SK-N-SH (cell line): ENCODE measurements around the gene SALL3. TPM values are rescaled to one million over a fixed set of nuclear protein-coding genes. Genes with fewer than 3 reads are reported as not detected.

Source experiments
- CTCF ChIA-PET: fragments of 300-600, 350-600 bp; formaldehyde crosslinking; extraction: SDS; loops from one replicate; lab custom pipeline; 2021; lab: Yijun Ruan, JAX
- POLR2A ChIA-PET: fragments of 350-600 bp; sonication (Branson Sonifier 250); formaldehyde crosslinking; extraction: SDS; loops from one replicate; lab custom pipeline; 2020; ENCODE audit warnings: antibody characterized with exemption, inconsistent platforms; lab: Yijun Ruan, JAX
- DNase-seq: peaks from one replicate; pipeline ENCODE4 v3.0.0; 2012
- H2AFZ ChIP-seq: fragments of 200-600 bp; sonication (generic); 2 replicates; pipeline ENCODE4 v1.8.1; 2016; ENCODE audit warnings: antibody characterized with exemption, mild to moderate bottlenecking, low read depth
- H3F3A ChIP-seq: fragments of 200-600 bp; sonication (generic); replicated peaks from 2 replicates; pipeline ENCODE3; 2016; ENCODE audit warnings: antibody characterized with exemption, mild to moderate bottlenecking; ENCODE audit not compliant: insufficient read depth
- H3K27ac ChIP-seq, 2 experiments: fragments of 200-500 bp in 1 of 2; fragments of 200-600 bp in 1 of 2; sonication (Bioruptor generic) in 1 of 2; sonication (generic), shearing (Covaris generic) in 1 of 2; 2 replicates each; pipeline versions ENCODE4 v1.5.1 to v1.6.1; 2014 to 2016; ENCODE audit warnings: low read depth in 2 of 2, inconsistent platforms in 1 of 2, low read length in 1 of 2, mild to moderate bottlenecking in 1 of 2, mixed read lengths in 1 of 2
- H3K27me3 ChIP-seq: fragments of 200-600 bp; sonication (generic), shearing (Covaris generic); 2 replicates; pipeline ENCODE4 v1.6.1; 2016; ENCODE audit warnings: mixed run types; ENCODE audit not compliant: insufficient read depth
- H3K36me3 ChIP-seq, 2 experiments: fragments of 200-500 bp in 1 of 2; fragments of 200-600 bp in 1 of 2; sonication (Bioruptor generic) in 1 of 2; sonication (generic) in 1 of 2; replicated peaks in 1 of 2; 2 replicates each; pipeline versions ENCODE3 to v1.5.1; 2014 to 2016; ENCODE audit warnings: low read length in 1 of 2, mild to moderate bottlenecking in 1 of 2; ENCODE audit not compliant: insufficient read depth in 2 of 2, control insufficient read depth in 1 of 2
- H3K4me1 ChIP-seq, 2 experiments: fragments of 200-500 bp in 1 of 2; fragments of 200-600 bp in 1 of 2; sonication (Bioruptor generic) in 1 of 2; sonication (generic), shearing (Covaris generic) in 1 of 2; 2 replicates each; pipeline versions ENCODE4 v1.5.1 to v1.6.1; 2014 to 2016; ENCODE audit warnings: low read depth in 1 of 2, low read length in 1 of 2, mixed run types in 1 of 2; ENCODE audit not compliant: insufficient read depth in 2 of 2, control insufficient read depth in 1 of 2
- H3K4me2 ChIP-seq: fragments of 200-600 bp; sonication (generic), shearing (Covaris generic); 2 replicates; pipeline ENCODE4 v1.6.1; 2017; ENCODE audit warnings: mixed run types
- H3K4me3 ChIP-seq, 2 experiments: fragments of 200-500 bp in 1 of 2; fragments of 200-600 bp in 1 of 2; sonication (Bioruptor generic) in 1 of 2; sonication (generic), shearing (Covaris generic) in 1 of 2; 2 replicates each; pipeline versions ENCODE4 v1.5.1 to v1.8.1; 2014 to 2016; ENCODE audit warnings: low read depth in 2 of 2, inconsistent platforms in 1 of 2, low read length in 1 of 2, mild to moderate bottlenecking in 1 of 2, mixed read lengths in 1 of 2, moderate library complexity in 1 of 2
- H3K79me2 ChIP-seq: fragments of 200-600 bp; sonication (generic); 2 replicates; pipeline ENCODE4 v1.8.1; 2017; ENCODE audit warnings: mild to moderate bottlenecking; ENCODE audit not compliant: insufficient read depth
- H3K9ac ChIP-seq: fragments of 200-600 bp; sonication (generic); 2 replicates; pipeline ENCODE4 v1.6.1; 2017; ENCODE audit warnings: mixed run types
- H3K9me2 ChIP-seq: fragments of 200-600 bp; sonication (generic); 2 replicates; pipeline ENCODE4 v1.6.1; 2017; ENCODE audit warnings: mixed run types
- H3K9me3 ChIP-seq: fragments of 200-600 bp; sonication (generic); 2 replicates; pipeline ENCODE4 v1.6.1; 2017; ENCODE audit warnings: mixed run types, mild to moderate bottlenecking, moderate library complexity
- H4K20me1 ChIP-seq: fragments of 200-600 bp; sonication (generic); 2 replicates; pipeline ENCODE4 v1.6.1; 2017; ENCODE audit warnings: mild to moderate bottlenecking, mixed run types; ENCODE audit not compliant: insufficient read depth
- ELF1 ChIP-seq: IDR thresholded peaks from 2 replicates; pipeline ENCODE4 v1.4.0; 2012
- EP300 ChIP-seq, 2 experiments: IDR thresholded peaks; 2 replicates each; pipeline versions ENCODE4 v1.4.0 to v1.6.1; 2012; ENCODE audit warnings: borderline replicate concordance in 1 of 2, low read depth in 1 of 2, low read length in 1 of 2
- FOXJ3 ChIP-seq: sonication (generic); formaldehyde crosslinking; IDR thresholded peaks from 2 replicates; pipeline ENCODE4 v1.5.1; 2020; ENCODE audit warnings: mild to moderate bottlenecking, missing genetic modification reagents
- FOXM1 ChIP-seq: IDR thresholded peaks from 2 replicates; pipeline ENCODE4 v1.4.0; 2012; ENCODE audit warnings: low read depth, mild to moderate bottlenecking
- GATA2 ChIP-seq: sonication (generic); formaldehyde crosslinking; IDR thresholded peaks from 2 replicates; pipeline ENCODE4 v1.5.0; 2020; ENCODE audit warnings: mild to moderate bottlenecking, missing genetic modification reagents
- MEF2A ChIP-seq: IDR thresholded peaks from 2 replicates; pipeline ENCODE4 v1.4.0; 2012; ENCODE audit warnings: low read depth, borderline replicate concordance
- NFIC ChIP-seq: IDR thresholded peaks from 2 replicates; pipeline ENCODE4 v1.4.0; 2012; ENCODE audit warnings: borderline replicate concordance
- NRF1 ChIP-seq: IDR thresholded peaks from 2 replicates; pipeline ENCODE4 v1.6.1; 2012; ENCODE audit warnings: low read depth, mild to moderate bottlenecking, low read length
- PBX3 ChIP-seq: IDR thresholded peaks from 2 replicates; pipeline ENCODE4; 2012
- RCOR1 ChIP-seq: fragments of 150-350 bp; IDR thresholded peaks from 2 replicates; pipeline ENCODE4 v1.6.1; 2017; ENCODE audit warnings: antibody characterized with exemption, low read length
- RXRA ChIP-seq: IDR thresholded peaks from 2 replicates; pipeline ENCODE4 v1.4.0; 2012; ENCODE audit warnings: low read depth, mild to moderate bottlenecking, borderline replicate concordance
- SMC3 ChIP-seq: IDR thresholded peaks from 2 replicates; pipeline ENCODE4 v1.6.1; 2012; ENCODE audit warnings: low read depth, low read length, improper control_type of control experiment
- USF2 ChIP-seq: fragments of 150-350 bp; IDR thresholded peaks from 2 replicates; pipeline ENCODE4 v1.6.1; 2017; ENCODE audit warnings: antibody characterized with exemption, low read length, low read depth, borderline replicate concordance
- YY1 ChIP-seq: IDR thresholded peaks from 2 replicates; pipeline ENCODE4 v1.4.0; 2012; ENCODE audit warnings: low read depth, mild to moderate bottlenecking
- ZBTB33 ChIP-seq: IDR thresholded peaks from 2 replicates; pipeline ENCODE4 v1.4.0; 2012; ENCODE audit warnings: low read depth, borderline replicate concordance
- WGBS: methylation state at CpG from one replicate; pipeline ENCODE4 v1.1.6; 2017; ENCODE audit warnings: low lambda C conversion rate; 5-methylcytosine and 5-hydroxymethylcytosine counted together
- polyA plus RNA-seq, 3 experiments: library from polyadenylated mRNA; depleted of rRNA; stranded (reverse); fragments of >200 nt; gene quantifications; 2 replicates each; pipeline ENCODE4 v1.2.3, GENCODE V29; 2012
- TF ChIP-seq, protein P1 (sequence below): fragments of 150-350 bp; IDR thresholded peaks from 2 replicates; pipeline ENCODE4 v1.6.1; 2016; ENCODE audit warnings: mild to moderate bottlenecking, low read depth, low read length

SALL3 gene
- polyA plus RNA-seq (2012; rRNA removed), result not detected in 2 replicates
- not detected in 2 replicates for polyA plus RNA-seq (2012; cell fraction: cytosol; rRNA removed)
- polyA plus RNA-seq (2012; cell fraction: nucleus; rRNA removed), result not detected in 2 replicates

GRCh38 chr18:78979730-78980278 lies at the start of gene SALL3:
SALL3 (plus strand) TSS chr18:78979818; CDS start chr18:78980275, 457 bp downstream.
- H4K20me1 ChIP-seq, result no peaks in the 10 kb centered on the region
- H3K27me3 ChIP-seq, result peaks cover 75% of the 10 kb centered on the region
- CTCF ChIA-PET, result no interaction called here
- no peaks in the 10 kb centered on the region for H3K4me1 ChIP-seq
- H3K36me3 ChIP-seq, result no peaks in the 10 kb centered on the region
- no peaks in the 10 kb centered on the region for H3K79me2 ChIP-seq
- H3K9ac ChIP-seq, result no peak within 1 kb of the TSS
- H3K4me3 ChIP-seq, result no peak within 1 kb of the TSS
- no CpG with 5 or more reads among the region's 102 CpGs for WGBS
- DNase-seq, result peak; percentile 50
- no peak within 1 kb of the TSS for H3K27ac ChIP-seq
- H3K9me2 ChIP-seq, result no peaks in the 10 kb centered on the region
- POLR2A ChIA-PET, result no interaction called here
- H3K9me3 ChIP-seq, result no peaks in the 10 kb centered on the region
- no peak within 1 kb of the TSS for H2AFZ ChIP-seq
- no peaks in the 10 kb centered on the region for H3F3A ChIP-seq
- no peak within 1 kb of the TSS for H3K4me2 ChIP-seq
- TF ChIP-seq NRF1, result no peak
- no peak for TF ChIP-seq ELF1
- no peak for TF ChIP-seq USF2
- TF ChIP-seq SMC3, result no peak
- TF ChIP-seq PBX3, result no peak
- TF ChIP-seq EP300 (IDR thresholded peaks at IDR 0.05; ENCODE audit: borderline replicate concordance in 1 of 2, low read depth in 1 of 2, low read length in 1 of 2), result no peak
- TF ChIP-seq YY1, result no peak
- TF ChIP-seq, protein P1, sequence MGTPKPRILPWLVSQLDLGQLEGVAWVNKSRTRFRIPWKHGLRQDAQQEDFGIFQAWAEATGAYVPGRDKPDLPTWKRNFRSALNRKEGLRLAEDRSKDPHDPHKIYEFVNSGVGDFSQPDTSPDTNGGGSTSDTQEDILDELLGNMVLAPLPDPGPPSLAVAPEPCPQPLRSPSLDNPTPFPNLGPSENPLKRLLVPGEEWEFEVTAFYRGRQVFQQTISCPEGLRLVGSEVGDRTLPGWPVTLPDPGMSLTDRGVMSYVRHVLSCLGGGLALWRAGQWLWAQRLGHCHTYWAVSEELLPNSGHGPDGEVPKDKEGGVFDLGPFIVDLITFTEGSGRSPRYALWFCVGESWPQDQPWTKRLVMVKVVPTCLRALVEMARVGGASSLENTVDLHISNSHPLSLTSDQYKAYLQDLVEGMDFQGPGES, result no peak
- TF ChIP-seq MEF2A, result no peak
- TF ChIP-seq RCOR1, result no peak
- no peak for TF ChIP-seq NFIC
- TF ChIP-seq GATA2 (CRISPR knock-in tag), result no peak
- TF ChIP-seq RXRA, result no peak
- no peak for TF ChIP-seq FOXM1
- TF ChIP-seq ZBTB33, result no peak
- no peak for TF ChIP-seq FOXJ3 (CRISPR knock-in tag)
